GM12873 (cell line): Measurements from ENCODE around the gene TP53I13.

Experiments
- CTCF ChIP-seq: IDR thresholded peaks from 2 replicates; pipeline ENCODE4 v1.5.1; 2012; ENCODE audit warnings: low read depth, mild to moderate bottlenecking, moderate library complexity, low read length, control low read depth; ENCODE audit not compliant: insufficient read depth; ENCODE audit errors: missing control alignments

TP53I13 gene

DNA sequence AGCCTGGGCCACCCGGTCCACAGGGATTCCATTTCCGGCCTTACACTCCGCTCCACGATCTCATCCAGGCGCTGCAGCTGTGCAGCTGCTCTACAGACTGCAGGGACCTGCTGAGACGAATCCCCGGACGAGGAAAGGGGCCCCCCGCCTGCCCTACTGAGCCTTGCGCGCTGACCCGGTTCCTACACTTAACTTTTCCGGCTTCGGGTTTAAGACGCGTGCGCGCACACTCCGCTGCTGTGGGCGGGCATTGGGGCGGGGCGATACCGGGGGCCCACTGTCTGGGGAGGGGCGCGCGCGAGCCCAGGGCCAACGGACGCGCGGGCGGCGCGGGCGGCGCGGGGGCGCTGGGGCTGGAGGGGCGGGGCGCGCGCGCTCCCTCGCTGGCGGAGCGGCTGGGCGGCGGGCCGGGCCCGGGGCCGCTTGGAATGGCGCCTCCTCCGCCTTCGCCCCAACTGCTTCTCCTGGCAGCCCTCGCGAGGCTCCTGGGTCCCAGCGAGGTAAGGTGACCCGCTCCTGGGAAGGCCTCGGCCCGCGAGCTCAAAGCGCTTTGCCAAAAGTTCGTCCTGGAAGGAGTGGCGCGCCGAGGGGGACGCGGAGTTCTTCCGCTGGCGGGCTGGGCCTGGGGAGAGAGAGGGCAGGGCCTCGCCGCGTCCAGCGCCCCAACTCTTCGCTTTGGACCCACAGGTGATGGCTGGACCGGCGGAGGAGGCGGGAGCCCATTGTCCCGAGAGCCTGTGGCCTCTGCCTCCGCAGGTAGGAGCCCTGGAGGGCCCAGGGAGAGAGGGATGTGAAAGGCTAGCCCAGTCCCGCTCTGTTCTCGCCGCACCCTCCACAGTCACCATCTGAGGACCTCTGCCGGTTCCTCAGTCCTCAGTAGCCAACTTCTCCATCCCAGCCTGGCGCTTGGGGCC lies at the start of gene TP53I13:
Gene TP53I13 (plus strand): TSS at position 371 of the 914 bp plus-strand sequence. CDS start 58 bp downstream, at position 429.
- no peak for TF ChIP-seq CTCF

- TF ChIP-seq CTCF: no peak
Observed at GRCh38 chr17:29524692-29525091, 43.8 kb upstream of the TP53I13 start.

DNA sequence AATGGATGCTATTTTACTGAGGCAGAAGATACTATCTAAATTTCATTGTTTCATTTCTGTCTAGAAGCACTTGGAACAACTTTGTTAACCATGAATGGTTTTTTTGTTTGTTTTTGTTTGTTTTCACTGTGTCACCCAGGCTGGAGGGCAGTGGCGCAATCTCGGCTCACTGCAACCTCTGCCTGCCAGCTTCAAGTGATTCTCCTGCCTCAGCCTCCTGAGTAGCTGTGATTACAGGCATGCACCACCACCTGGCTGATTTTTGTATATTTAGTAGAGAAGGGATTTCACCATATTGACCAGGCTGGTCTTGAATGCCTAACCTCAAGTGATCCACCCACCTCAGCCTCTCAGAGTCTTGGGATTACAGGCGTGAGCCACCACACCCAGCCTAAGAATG lies 42.2 kb upstream of the TP53I13 start:
- no peak for TF ChIP-seq CTCF

GRCh38 chr17:29533976-29534375 lies 34.5 kb upstream of the TP53I13 start:
- no peak for TF ChIP-seq CTCF

- TF ChIP-seq CTCF: no peak
Observed at GRCh38 chr17:29544066-29544465, 24.4 kb upstream of the TP53I13 start.

GRCh38 chr17:29546085-29546484 lies 22.4 kb upstream of the TP53I13 start:
- TF ChIP-seq CTCF: no peak

DNA sequence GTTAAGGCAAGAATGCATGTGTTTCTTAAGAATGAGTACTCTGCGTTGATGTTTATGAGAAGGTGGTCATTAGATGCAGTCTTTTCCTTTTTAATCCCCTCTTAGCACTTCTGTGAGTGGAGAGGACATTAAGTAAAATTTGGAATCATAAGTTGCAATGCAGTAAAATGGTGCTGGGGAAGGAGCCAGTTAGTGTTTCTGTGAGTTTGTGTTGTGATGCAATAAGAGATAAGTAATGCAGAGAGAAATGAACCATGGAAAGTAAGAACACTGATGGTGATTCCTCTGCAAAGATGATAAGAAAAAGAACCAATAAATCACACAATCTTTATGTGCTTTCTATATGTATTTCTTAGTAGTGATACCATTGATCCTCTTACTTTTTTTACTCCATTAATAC lies 21.7 kb upstream of the TP53I13 start:
- no peak for TF ChIP-seq CTCF
